ENCODE data around the gene SAFB. TPM values are rescaled to one million over a fixed set of nuclear protein-coding genes. Genes with fewer than 3 reads are reported as not detected.

SAFB gene
- total and polyA plus RNA-seq, 7 donors, result 51.3 to 88.9 (median 62.1) TPM

DNA sequence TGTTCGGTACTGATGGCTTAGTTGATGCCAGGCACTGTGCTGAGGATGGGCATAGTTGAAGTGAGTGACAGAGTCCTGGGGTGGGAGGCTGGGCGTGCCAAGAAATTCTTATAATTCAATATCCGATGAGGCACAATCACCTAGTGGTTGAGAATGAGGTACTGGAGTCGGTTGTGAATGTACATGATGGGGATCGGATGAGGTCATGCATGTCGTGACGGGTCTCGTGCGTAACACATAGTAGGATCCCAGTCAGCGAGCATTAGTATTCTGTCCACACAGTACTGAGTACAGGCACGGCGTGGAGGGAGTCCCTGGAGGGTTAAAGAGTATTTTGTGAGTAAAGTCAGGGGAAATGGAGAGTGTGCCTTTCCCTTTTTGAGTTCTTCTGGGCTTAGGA lies 2.8 kb downstream of the SAFB start:
- ATAC-seq (no peak), DNase-seq (no peak)
- intact Hi-C loops (cut with DNase I), result loop anchor here in 1 of 2 donors (5.0 to 10.0 kb wide), 2 partner anchors 37 to 59 kb away; partner anchors contain the start of genes HSD11B1L and MICOS13
- TF ChIP-seq, protein P1, sequence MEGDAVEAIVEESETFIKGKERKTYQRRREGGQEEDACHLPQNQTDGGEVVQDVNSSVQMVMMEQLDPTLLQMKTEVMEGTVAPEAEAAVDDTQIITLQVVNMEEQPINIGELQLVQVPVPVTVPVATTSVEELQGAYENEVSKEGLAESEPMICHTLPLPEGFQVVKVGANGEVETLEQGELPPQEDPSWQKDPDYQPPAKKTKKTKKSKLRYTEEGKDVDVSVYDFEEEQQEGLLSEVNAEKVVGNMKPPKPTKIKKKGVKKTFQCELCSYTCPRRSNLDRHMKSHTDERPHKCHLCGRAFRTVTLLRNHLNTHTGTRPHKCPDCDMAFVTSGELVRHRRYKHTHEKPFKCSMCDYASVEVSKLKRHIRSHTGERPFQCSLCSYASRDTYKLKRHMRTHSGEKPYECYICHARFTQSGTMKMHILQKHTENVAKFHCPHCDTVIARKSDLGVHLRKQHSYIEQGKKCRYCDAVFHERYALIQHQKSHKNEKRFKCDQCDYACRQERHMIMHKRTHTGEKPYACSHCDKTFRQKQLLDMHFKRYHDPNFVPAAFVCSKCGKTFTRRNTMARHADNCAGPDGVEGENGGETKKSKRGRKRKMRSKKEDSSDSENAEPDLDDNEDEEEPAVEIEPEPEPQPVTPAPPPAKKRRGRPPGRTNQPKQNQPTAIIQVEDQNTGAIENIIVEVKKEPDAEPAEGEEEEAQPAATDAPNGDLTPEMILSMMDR (IDR thresholded peaks at IDR 0.05), result no peak
- Histone ChIP-seq H3K9me3 (no peaks in the 10 kb centered on the region), H3K27ac (peak overlapping the region; percentile 89), H3K36me3 (ENCODE audit: insufficient read depth in 1 of 2, low read depth in 1 of 2) (peaks cover 3 to 58% of the 10 kb centered on the region in 2 donors), H3K4me3 (peak overlapping the region; percentile 98), H3K27me3 (ENCODE audit: insufficient read depth in 3 of 3, low read length in 2 of 3) (no peaks in the 10 kb centered on the region), H3K4me1 (peaks cover 72% of the 10 kb centered on the region)
- 64 to 76% (median 66%) methylated on average over 12 of the region's 12 CpGs for WGBS, 3 donors

DNA sequence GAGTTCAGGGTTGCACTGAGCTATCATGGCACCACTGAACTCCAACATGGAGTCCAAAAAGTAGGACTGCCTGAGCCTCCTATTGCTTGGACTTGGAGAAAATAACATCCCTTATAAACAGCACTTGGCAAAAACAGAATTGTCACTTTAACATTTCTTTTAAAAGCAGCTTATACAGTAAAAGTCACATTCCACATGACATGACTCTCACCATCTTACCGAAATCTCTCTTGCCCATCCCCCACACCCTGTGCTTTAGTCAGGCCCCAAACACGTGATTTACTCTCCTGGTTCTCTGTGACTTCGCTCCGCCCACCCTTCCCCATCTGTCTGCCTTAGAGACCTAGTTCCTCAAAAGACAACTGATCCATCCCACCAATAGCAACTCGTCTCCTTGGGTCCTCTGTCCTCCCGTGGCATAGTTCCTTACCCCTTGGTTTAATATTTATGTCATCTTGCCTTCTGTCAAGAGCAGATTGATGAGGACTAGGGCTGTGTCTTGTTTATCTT lies 4.6 kb downstream of the SAFB start:
- Histone ChIP-seq H3K9me3 (no peaks in the 10 kb centered on the region), H3K4me1 (peaks cover 79% of the 10 kb centered on the region), H3K36me3 (ENCODE audit: insufficient read depth in 1 of 2, low read depth in 1 of 2) (peaks cover 0 to 50% of the 10 kb centered on the region in 2 donors), H3K4me3 (no peak overlapping the region), H3K27ac (peak overlapping the region; percentile 61), H3K27me3 (ENCODE audit: insufficient read depth in 3 of 3, low read length in 2 of 3) (no peaks in the 10 kb centered on the region)
- WGBS, 3 donors, result 52 to 67% (median 58%) methylated on average over 6 of the region's 6 CpGs
- TF ChIP-seq, protein P1 (IDR thresholded peaks at IDR 0.05), result no peak
- ATAC-seq (no peak), DNase-seq (peak; percentile 58 to 79)
- intact Hi-C loops (cut with DNase I), result loop anchor here in 1 of 2 donors (5.0 to 10.0 kb wide), 2 partner anchors 35 to 57 kb away; partner anchors contain the start of genes HSD11B1L and MICOS13

DNA sequence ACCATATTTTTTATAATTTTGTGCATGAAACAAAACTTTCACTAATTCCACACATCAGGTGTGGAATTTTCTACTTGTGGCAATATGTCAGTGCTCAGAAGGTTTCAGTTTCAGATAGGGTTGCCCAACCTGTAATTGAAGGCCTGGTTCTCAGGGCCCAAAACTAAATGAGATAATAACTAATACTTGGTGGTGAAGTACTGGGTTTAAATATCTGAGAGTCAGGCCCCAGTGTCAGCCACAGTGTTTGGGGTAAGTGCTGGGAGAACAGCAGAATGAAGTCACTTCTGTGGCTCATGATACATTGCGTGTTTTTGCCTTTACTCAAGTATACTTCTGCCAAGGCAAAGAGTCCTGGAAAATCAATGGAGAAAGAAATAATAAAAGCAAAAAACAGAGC lies 5.6 kb downstream of the SAFB start:
- 71 to 86% (median 76%) methylated on average over 1 of the region's 1 CpG for WGBS, 3 donors

DNA sequence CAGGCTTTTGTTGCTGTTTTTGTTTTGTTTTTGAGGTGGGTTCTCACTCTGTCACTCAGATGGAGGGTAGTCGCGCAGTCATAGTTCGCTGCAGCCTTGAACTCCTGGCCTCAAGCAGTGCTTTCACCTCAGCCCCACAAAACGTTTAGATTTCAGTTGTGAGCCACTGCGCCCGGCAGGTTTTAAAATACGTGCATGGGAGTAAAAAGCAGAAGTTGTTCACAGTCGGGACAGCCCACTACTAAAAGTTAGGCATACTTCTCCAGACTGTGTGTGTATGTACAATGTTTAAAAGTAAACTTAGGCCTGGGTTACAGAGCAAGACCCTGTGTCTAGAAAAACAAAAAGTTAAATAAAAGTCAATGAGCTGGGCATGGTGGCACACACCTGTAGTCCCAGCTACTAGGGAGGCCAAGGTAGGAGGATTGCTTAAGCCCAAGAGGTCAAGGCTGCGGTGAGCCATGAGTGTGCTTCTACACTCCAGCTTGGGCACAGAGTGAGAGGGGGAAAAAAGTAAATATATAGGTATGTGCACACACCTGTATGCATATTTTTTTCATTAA lies 6.1 kb downstream of the SAFB start:
- H3K36me3 ChIP-seq (ENCODE audit: insufficient read depth in 1 of 2, low read depth in 1 of 2), result peaks cover 0 to 50% of the 10 kb centered on the region in 2 donors
- no peaks in the 10 kb centered on the region for H3K9me3 ChIP-seq
- intact Hi-C loops (cut with DNase I), result loop anchor here in 1 of 2 donors (5.0 to 10.0 kb wide), 2 partner anchors 33 to 56 kb away; partner anchors contain the start of genes HSD11B1L and MICOS13
- peak overlapping the region; percentile 61 for H3K27ac ChIP-seq
- H3K4me3 ChIP-seq, result peak overlapping the region; percentile 13
- no peaks in the 10 kb centered on the region for H3K27me3 ChIP-seq (ENCODE audit: insufficient read depth in 3 of 3, low read length in 2 of 3)
- DNase-seq, result no peak
- ATAC-seq, result no peak
- 80 to 88% (median 85%) methylated on average over 9 of the region's 9 CpGs for WGBS, 3 donors
- TF ChIP-seq, protein P1 (IDR thresholded peaks at IDR 0.05), result no peak
- peaks cover 91% of the 10 kb centered on the region for H3K4me1 ChIP-seq

More for the DNA sequence above, 5.6 kb downstream of the SAFB start:
- ATAC-seq (peak in 3 of 4 donors; percentile 23 to 56 (median 26)), DNase-seq (no peak)
- no peaks in the 10 kb centered on the region for H3K27me3 ChIP-seq (ENCODE audit: insufficient read depth in 3 of 3, low read length in 2 of 3)
- peaks cover 88% of the 10 kb centered on the region for H3K4me1 ChIP-seq
- H3K27ac ChIP-seq, result peak overlapping the region; percentile 61
- peak overlapping the region; percentile 13 for H3K4me3 ChIP-seq
- TF ChIP-seq, protein P1 (IDR thresholded peaks at IDR 0.05), result no peak
- intact Hi-C loops (cut with DNase I), result loop anchor here in 1 of 2 donors (5.0 to 10.0 kb wide), 2 partner anchors 34 to 56 kb away; partner anchors contain the start of genes HSD11B1L and MICOS13
- no peaks in the 10 kb centered on the region for H3K9me3 ChIP-seq
- peaks cover 0 to 50% of the 10 kb centered on the region in 2 donors for H3K36me3 ChIP-seq (ENCODE audit: insufficient read depth in 1 of 2, low read depth in 1 of 2)

All from psoas muscle (tissue), 8 donors.